Measurements from ENCODE around the gene CCDC136.

Gene CCDC136

DNA sequence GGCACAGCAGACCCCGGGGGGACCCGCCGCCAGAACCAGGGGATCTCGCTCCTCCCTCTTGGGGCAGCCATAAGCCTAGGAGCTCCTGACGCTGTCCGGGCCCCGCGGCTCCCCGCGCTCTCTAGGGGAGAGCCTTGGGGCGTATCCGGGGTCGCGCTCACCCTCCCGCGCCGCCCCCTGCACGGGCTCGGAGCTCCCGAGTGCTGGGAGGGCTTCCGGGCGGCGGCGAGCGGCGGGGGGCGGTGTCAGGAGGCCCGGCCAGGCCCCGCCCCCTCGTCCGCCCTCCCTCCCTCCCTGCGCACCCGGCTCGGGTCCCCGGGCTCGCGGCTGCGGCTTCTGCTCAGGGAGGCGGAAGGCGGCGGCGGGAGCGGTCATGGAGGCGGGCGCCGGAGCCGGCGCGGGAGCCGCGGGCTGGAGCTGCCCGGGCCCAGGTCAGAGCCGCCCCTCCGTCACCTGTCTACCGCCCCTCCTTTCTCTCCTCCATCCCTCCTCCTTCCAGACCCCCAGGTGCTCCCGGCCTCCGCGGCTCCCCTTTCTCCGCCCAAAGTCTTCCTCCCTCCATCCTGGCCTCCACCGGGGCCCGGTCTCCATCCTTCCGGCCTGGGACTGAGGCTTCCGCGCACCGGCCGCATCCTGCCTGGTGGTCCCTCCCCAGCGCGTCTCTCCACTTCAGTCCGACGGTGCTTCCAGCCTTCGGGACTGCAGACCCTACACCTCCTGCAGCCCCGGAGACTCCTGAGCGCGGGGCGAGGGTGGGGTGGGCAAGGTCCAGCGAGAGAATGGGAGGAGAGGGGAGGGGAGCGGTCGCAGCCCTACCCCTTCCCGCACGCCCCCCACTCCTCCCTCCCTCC lies at the start of gene CCDC136:
CCDC136 (plus strand) TSS at position 848 of the 851 bp plus-strand sequence. CDS start 444 bp downstream, outside the sequence.
- peak; percentile 81 for DNase-seq

DNA sequence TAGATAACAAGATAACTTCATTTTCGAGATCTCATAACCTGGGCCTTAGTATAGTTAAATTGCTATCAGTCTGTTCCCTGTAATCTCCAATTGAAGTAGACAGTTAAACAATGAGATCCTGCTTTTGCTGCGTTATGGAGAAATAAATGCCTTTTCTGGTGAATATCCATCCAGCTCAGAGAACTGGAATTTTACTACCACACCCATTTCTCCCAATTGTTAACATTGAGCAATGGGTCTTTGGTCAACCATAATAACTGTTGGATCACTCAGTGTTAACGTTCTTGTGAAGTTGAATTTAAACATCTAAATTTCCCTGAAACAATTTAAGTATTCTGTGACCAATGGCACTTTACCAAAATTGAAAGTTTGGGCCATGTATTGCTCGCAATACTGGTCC lies 49.6 kb upstream of the CCDC136 start:
- DNase-seq = no peak

DNA sequence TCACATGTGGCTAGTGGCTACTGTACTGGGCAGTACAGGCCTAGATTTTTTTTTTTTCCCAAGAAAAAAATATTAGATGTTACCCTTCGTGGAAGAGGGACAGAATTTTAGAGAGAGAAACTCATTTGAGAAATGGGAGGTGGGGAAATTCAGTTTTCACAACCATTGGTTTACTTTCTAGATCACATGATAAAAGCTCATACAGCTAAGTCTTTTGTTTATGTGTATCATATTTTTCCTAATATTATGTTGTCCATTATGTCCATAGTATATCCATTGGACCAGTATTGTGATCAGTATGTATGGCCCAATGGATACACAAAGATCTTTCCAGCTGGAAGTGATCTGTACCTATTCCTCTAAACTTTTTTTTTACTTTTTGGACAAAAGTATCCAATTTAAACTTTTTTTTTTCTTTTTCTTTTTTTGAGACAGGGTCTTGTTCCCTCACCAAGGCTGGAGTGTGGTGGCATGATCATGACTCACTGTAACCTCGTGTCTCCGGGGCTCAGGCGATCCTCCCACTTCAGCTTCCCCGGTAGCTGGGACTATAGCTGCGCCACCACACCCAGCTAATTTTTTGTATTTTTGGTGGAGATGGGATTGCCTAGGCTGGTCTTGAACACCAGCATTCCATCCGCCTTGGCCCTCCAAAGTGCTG lies 48.5 kb upstream of the CCDC136 start:
- no peak for DNase-seq

- no peak for DNase-seq
Observed at GRCh38 chr7:128744366-128744905, 47.3 kb upstream of the CCDC136 start.

DNA sequence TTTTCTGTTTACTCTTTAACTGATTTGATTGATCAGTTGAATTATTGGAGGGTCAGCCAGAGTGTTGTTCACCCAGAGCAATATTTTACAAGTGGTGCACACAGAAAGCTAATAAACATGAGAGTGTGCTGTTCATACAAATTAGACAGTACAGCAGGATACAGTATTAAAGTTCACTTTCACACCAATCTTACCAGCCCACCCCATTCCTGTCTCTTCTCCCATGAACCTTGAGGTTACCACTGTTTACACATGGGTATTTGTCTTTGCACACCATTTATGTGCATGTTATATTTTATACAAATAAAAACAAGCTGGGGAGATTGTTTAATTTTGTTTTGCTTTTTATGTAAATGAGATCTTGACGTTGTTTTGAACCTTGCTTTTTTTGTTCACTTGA lies 46.1 kb upstream of the CCDC136 start:
- no peak for DNase-seq

- no peak for DNase-seq
Observed at GRCh38 chr7:128747327-128748079, 44.3 kb upstream of the CCDC136 start.

GRCh38 chr7:128752251-128752650 lies 39.5 kb upstream of the CCDC136 start:
- DNase-seq = no peak

GRCh38 chr7:128755075-128755818 lies 36.5 kb upstream of the CCDC136 start:
- no peak for DNase-seq

- no peak for DNase-seq
Observed at GRCh38 chr7:128755819-128756476, 35.8 kb upstream of the CCDC136 start.

GRCh38 chr7:128757203-128757602 lies 34.6 kb upstream of the CCDC136 start:
- DNase-seq = no peak

GRCh38 chr7:128758553-128758952 lies 33.2 kb upstream of the CCDC136 start:
- no peak for DNase-seq

DNA sequence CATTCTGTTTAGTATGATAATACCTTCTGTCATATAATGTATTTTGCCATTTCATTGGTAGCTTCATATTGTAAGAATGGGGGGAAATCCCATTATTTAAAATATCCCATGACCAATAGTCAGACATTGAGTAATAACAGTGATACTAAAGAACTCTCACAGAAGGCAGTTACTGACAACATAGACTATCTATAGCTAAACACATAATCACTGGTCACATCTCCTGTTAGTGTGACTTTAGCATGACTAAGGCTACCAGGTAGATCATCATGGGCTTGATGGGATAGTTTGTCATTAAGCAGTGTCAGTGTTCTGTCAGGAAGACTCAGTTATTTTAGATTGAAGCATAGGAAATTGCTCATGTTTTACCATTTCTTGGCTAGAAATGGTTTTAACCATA lies 32.5 kb upstream of the CCDC136 start:
- no peak for DNase-seq

DNA sequence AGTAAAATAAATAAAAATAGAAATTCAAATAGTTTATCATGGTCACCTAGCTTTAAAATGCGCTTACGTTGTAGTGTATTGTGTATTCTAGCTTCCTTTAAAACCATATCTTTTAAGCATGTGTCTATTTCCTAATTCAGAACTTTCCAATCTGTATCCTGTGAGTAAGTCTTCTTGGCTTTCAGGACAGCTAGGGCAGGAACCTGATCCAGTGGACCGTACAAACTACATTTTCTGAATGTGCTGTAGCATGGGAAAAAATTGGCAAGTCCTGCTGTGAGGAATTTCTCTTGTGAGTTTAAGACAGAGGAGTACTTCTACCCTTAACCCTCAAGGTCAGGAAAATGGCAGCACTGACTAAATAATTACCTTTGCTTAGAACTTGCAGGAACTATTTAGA lies 28.2 kb upstream of the CCDC136 start:
- DNase-seq = no peak

DNA sequence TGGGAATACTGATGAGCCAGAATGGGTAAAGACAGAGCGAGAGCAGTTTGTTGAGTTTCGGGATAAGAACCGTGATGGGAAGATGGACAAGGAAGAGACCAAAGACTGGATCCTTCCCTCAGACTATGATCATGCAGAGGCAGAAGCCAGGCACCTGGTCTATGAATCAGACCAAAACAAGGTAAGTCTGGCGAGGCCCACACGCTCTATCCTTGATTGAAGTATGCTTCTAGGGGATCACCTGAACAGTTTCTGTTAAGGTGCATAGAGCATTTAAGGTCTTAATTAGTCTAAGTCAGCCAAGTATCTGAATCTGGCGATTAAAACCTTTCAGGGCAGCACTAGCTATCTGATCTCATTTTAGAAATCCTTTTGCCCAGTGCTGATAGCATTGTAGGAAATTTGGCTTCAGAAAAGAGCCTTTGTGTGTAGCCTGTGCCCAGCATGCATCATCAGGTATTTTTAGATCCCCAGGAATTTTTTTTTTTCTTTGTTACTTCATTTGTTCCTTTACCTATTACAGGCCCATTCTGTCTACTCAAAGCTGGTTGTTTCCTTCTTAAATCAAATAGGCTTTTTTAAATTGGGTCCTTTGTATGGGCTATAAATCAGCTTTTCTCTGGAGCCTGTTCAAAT lies 24.2 kb upstream of the CCDC136 start:
- DNase-seq = no peak

- no peak for DNase-seq
Observed at GRCh38 chr7:128770233-128770632, 21.5 kb upstream of the CCDC136 start.

DNA sequence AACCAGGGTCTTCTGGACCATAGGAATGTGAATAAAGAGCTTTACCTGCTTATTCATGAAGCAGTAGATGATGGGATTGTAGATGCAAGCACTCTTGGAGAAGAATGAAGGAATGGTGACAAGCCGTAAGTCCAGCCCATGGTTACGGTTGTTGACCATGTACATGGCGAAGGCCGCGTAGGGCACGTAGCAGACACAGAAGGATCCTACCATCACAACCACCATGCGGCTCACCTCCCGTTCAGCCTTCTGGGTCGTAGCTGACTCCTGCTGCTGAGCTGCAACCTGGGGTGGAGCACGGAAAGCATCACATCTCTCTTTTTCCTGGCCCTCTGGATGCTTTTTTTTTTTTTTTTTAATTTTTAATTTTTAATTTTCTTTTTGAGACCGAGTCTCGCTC lies 18.2 kb upstream of the CCDC136 start:
- DNase-seq = no peak

DNA sequence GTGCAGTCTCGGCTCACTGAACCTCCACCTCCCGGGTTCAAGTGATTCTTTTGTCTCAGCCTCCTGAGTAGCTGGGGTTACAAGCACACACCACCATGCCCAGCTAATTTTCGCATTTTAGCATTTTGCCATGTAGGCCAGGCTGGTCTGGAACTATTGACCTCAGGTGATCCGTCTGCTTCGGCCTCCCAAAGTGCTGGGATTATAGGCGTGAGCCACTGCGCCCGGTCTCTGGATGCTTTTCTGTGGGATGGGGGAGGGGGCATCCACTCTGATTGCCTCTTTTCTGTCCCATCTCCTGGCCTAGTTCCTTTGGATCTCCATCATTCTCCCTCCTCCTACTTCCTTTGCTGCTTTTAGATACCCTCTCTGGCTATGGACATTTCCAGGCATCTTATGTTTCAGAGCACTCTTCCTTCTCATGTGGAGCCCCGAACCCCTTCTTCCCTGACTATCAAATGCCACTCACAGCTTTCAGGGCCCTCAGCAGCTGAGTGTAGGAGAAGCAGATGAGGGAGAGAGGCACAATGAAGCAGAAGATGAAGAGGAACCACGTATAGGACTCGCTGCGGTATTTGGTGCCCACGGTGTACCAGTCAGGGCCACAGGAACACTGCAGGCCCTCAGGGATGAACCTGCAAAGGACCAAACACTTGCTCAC lies 17.6 kb upstream of the CCDC136 start:
- no peak for DNase-seq

DNA sequence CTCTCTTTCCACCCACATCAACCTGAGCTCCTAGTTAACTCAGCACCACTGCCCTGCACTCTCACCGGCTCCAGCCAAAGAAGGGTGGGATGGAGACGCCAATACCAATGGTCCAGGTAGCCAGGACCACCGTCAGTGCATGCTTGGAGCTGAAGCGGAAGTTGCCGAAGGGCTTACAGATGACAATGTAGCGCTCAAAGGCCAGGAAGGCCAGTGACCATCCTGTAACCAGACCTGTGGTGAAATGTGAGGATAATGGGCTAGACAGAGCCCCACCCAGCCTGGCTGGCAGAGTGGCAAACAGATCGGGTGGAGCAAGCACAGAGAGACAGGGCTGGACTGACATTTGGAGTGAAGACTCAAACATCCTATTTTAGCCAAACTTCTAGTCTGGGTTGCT lies 16.8 kb upstream of the CCDC136 start:
- no peak for DNase-seq

- DNase-seq = no peak
Observed at GRCh38 chr7:128775744-128776474, 15.9 kb upstream of the CCDC136 start, which contains the start of gene OPN1SW. Gene OPN1SW (minus strand): TSS chr7:128775794. CDS start chr7:128775781, 13 bp downstream.
